ENCODE measurements around the gene OLIG3.

OLIG3 gene

GRCh38 chr6:137496368-137496767 lies 2.2 kb upstream of the OLIG3 start:
- DNase-seq (ENCODE audit: low read depth in 3 of 3) = no peak

- no peak for DNase-seq (ENCODE audit: low read depth in 3 of 3)
Measured at GRCh38 chr6:137495703-137496336, 1.6 kb upstream of the OLIG3 start.

GRCh38 chr6:137494988-137495702 lies 951 bp upstream of the OLIG3 start:
- no peak for DNase-seq (ENCODE audit: low read depth in 3 of 3)

GRCh38 chr6:137493218-137494038 lies 766 bp downstream of the OLIG3 start:
- DNase-seq (ENCODE audit: low read depth in 3 of 3) = no peak

- DNase-seq (ENCODE audit: low read depth in 3 of 3) = no peak
Measured at GRCh38 chr6:137492289-137493217, 1.6 kb downstream of the OLIG3 start.

- DNase-seq (ENCODE audit: low read depth in 3 of 3) = no peak
Measured at GRCh38 chr6:137491478-137491877, 2.7 kb downstream of the OLIG3 start.

- no peak for DNase-seq (ENCODE audit: low read depth in 3 of 3)
Measured at GRCh38 chr6:137490961-137491360, 3.2 kb downstream of the OLIG3 start.

GRCh38 chr6:137490006-137490905 lies 3.9 kb downstream of the OLIG3 start:
- no peak for DNase-seq (ENCODE audit: low read depth in 3 of 3)

GRCh38 chr6:137489046-137490005 lies 4.9 kb downstream of the OLIG3 start:
- DNase-seq (ENCODE audit: low read depth in 3 of 3) = no peak

- no peak for DNase-seq (ENCODE audit: low read depth in 3 of 3)
Measured at GRCh38 chr6:137488150-137489045, 5.8 kb downstream of the OLIG3 start.

GRCh38 chr6:137487869-137488149 lies 6.4 kb downstream of the OLIG3 start:
- no peak for DNase-seq (ENCODE audit: low read depth in 3 of 3)

- no peak for DNase-seq (ENCODE audit: low read depth in 3 of 3)
Measured at GRCh38 chr6:137487181-137487868, 6.9 kb downstream of the OLIG3 start.

GRCh38 chr6:137486416-137486815 lies 7.8 kb downstream of the OLIG3 start:
- no peak for DNase-seq (ENCODE audit: low read depth in 3 of 3)

- DNase-seq (ENCODE audit: low read depth in 3 of 3) = no peak
Measured at GRCh38 chr6:137480431-137480830, 13.8 kb downstream of the OLIG3 start.

GRCh38 chr6:137475103-137475502 lies 19.1 kb downstream of the OLIG3 start:
- no peak for DNase-seq (ENCODE audit: low read depth in 3 of 3)

- no peak for DNase-seq (ENCODE audit: low read depth in 3 of 3)
Measured at GRCh38 chr6:137473598-137473997, 20.6 kb downstream of the OLIG3 start.

GRCh38 chr6:137472641-137473137 lies 21.5 kb downstream of the OLIG3 start:
- no peak for DNase-seq (ENCODE audit: low read depth in 3 of 3)

- no peak for DNase-seq (ENCODE audit: low read depth in 3 of 3)
Measured at GRCh38 chr6:137471986-137472385, 22.2 kb downstream of the OLIG3 start.

Data from stimulated activated CD4-positive, alpha-beta T cell treated with anti-CD3 and anti-CD28 coated beads, TNF-alpha, amount 100 ng/mL, for 4 hours (primary cell).